HEK293 (cell line): ENCODE results near the gene STRADA.

Experiments
- PBX3 ChIP-seq: sonication (generic); formaldehyde crosslinking; IDR thresholded peaks from 2 replicates; pipeline ENCODE4 v1.8.1; 2022; ENCODE audit warnings: mild to moderate bottlenecking, moderate library complexity, missing genetic modification reagents
- SP3 ChIP-seq: fragments of 450-650 bp; formaldehyde crosslinking; IDR thresholded peaks from 2 replicates; pipeline ENCODE4 v1.5.1; 2016; ENCODE audit warnings: missing biosample characterization, missing genetic modification characterization
- ZBTB44 ChIP-seq: fragments of 450-650 bp; IDR thresholded peaks from 2 replicates; pipeline ENCODE4 v1.5.1; 2018; ENCODE audit warnings: missing biosample characterization, mild to moderate bottlenecking, missing genetic modification characterization
- ZBTB8A ChIP-seq: fragments of 450-650 bp; formaldehyde crosslinking; IDR thresholded peaks from 2 replicates; pipeline ENCODE4 v1.5.1; 2016; ENCODE audit warnings: missing biosample characterization, missing genetic modification characterization
- ZFP37 ChIP-seq: fragments of 450-650 bp; formaldehyde crosslinking; IDR thresholded peaks from 2 replicates; pipeline ENCODE4 v1.5.1; 2016; ENCODE audit warnings: missing biosample characterization, missing genetic modification characterization
- ZNF133 ChIP-seq: fragments of 450-650 bp; formaldehyde crosslinking; IDR thresholded peaks from 2 replicates; pipeline ENCODE4 v1.5.1; 2016; ENCODE audit warnings: missing biosample characterization, missing genetic modification characterization
- ZNF146 ChIP-seq: fragments of 450-650 bp; formaldehyde crosslinking; IDR thresholded peaks from 2 replicates; pipeline ENCODE4 v1.5.1; 2016; ENCODE audit warnings: missing biosample characterization, missing genetic modification characterization
- ZNF174 ChIP-seq: fragments of 450-650 bp; formaldehyde crosslinking; IDR thresholded peaks from 2 replicates; pipeline ENCODE4 v1.5.0; 2017; ENCODE audit warnings: missing biosample characterization, mild to moderate bottlenecking, missing genetic modification characterization
- ZNF23 ChIP-seq: fragments of 450-650 bp; formaldehyde crosslinking; IDR thresholded peaks from 2 replicates; pipeline ENCODE4 v1.5.1; 2016; ENCODE audit warnings: missing biosample characterization, missing genetic modification characterization, borderline replicate concordance
- ZNF274 ChIP-seq, 2 experiments: fragments of 200-500 bp in 1 of 2; fragments of 450-650 bp in 1 of 2; sonication (Bioruptor generic) in 1 of 2; formaldehyde crosslinking in 1 of 2; IDR thresholded peaks; 2 replicates each; pipeline versions ENCODE4 v1.5.1 to v1.6.1; 2014 to 2016; ENCODE audit warnings: borderline replicate concordance in 1 of 2, inconsistent platforms in 1 of 2, low read length in 1 of 2, missing biosample characterization in 1 of 2, missing genetic modification characterization in 1 of 2
- ZNF48 ChIP-seq: fragments of 450-650 bp; formaldehyde crosslinking; IDR thresholded peaks from 2 replicates; pipeline ENCODE4 v1.5.1; 2016; ENCODE audit warnings: missing biosample characterization, missing genetic modification characterization
- ZNF521 ChIP-seq: fragments of 450-650 bp; formaldehyde crosslinking; IDR thresholded peaks from 2 replicates; pipeline ENCODE4 v1.5.1; 2017; ENCODE audit warnings: missing biosample characterization, mild to moderate bottlenecking, missing genetic modification characterization
- ZNF692 ChIP-seq: fragments of 450-650 bp; formaldehyde crosslinking; IDR thresholded peaks from 2 replicates; pipeline ENCODE4 v1.5.1; 2016; ENCODE audit warnings: missing biosample characterization, missing genetic modification characterization
- TF ChIP-seq, protein P1 (sequence below): fragments of 450-650 bp; formaldehyde crosslinking; IDR thresholded peaks from 2 replicates; pipeline ENCODE4 v1.5.1; 2016; ENCODE audit warnings: missing biosample characterization, missing genetic modification characterization, borderline replicate concordance
- TF ChIP-seq, protein P2 (sequence below): fragments of 450-650 bp; formaldehyde crosslinking; IDR thresholded peaks from 2 replicates; pipeline ENCODE4 v1.5.1; 2016; ENCODE audit warnings: missing biosample characterization, missing genetic modification characterization
- TF ChIP-seq, protein P3 (sequence below): fragments of 450-650 bp; formaldehyde crosslinking; IDR thresholded peaks from 2 replicates; pipeline ENCODE4 v1.5.1; 2017; ENCODE audit warnings: missing biosample characterization, mild to moderate bottlenecking, missing genetic modification characterization, moderate library complexity

Gene STRADA

DNA sequence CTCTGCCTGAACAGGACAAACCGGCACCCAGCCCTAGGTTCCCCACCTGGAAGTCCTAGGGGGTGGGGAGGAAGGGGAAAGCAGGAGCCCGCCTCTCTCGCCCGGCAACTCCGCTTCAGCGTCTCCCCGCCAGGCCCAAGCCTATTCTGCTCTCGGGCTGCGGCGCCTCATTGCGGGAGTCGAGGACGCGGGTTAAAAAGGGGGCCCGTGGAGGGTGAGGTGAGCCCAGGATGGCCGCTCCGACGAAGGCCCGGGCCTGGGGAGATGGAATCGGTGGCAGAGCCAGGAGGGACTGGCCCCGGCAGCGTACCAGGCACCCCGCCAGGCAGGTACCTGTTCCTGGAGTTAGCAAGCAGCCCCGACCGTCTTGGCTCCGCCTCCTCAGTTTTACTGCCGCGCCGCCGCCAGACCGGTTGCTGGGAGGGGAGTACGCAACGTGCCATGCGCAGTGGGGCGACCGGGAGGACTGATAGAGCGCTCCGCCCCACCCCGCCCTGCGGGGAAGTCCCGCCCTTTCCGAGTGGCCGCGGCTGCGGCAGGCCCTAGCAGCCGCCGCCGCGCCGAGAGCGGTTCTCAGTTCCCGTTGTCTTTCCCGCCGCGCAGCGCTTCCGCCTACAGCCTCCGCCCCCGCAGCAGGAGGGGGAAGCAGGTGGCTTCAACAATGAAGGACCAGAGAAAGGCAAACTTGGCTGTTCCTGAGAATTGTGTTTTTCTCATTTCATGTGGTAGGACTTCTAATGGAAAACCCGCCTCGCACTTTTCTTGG is at the start of gene STRADA (continued):
- no peak for TF ChIP-seq ZNF274 (IDR thresholded peaks at IDR 0.05; ENCODE audit: low read length)
- no peak for TF ChIP-seq ZNF274 (tag by site-specific recombination; IDR thresholded peaks at IDR 0.05; ENCODE audit: borderline replicate concordance)
- TF ChIP-seq ZBTB44, result peak; percentile 79
- TF ChIP-seq, protein P1, sequence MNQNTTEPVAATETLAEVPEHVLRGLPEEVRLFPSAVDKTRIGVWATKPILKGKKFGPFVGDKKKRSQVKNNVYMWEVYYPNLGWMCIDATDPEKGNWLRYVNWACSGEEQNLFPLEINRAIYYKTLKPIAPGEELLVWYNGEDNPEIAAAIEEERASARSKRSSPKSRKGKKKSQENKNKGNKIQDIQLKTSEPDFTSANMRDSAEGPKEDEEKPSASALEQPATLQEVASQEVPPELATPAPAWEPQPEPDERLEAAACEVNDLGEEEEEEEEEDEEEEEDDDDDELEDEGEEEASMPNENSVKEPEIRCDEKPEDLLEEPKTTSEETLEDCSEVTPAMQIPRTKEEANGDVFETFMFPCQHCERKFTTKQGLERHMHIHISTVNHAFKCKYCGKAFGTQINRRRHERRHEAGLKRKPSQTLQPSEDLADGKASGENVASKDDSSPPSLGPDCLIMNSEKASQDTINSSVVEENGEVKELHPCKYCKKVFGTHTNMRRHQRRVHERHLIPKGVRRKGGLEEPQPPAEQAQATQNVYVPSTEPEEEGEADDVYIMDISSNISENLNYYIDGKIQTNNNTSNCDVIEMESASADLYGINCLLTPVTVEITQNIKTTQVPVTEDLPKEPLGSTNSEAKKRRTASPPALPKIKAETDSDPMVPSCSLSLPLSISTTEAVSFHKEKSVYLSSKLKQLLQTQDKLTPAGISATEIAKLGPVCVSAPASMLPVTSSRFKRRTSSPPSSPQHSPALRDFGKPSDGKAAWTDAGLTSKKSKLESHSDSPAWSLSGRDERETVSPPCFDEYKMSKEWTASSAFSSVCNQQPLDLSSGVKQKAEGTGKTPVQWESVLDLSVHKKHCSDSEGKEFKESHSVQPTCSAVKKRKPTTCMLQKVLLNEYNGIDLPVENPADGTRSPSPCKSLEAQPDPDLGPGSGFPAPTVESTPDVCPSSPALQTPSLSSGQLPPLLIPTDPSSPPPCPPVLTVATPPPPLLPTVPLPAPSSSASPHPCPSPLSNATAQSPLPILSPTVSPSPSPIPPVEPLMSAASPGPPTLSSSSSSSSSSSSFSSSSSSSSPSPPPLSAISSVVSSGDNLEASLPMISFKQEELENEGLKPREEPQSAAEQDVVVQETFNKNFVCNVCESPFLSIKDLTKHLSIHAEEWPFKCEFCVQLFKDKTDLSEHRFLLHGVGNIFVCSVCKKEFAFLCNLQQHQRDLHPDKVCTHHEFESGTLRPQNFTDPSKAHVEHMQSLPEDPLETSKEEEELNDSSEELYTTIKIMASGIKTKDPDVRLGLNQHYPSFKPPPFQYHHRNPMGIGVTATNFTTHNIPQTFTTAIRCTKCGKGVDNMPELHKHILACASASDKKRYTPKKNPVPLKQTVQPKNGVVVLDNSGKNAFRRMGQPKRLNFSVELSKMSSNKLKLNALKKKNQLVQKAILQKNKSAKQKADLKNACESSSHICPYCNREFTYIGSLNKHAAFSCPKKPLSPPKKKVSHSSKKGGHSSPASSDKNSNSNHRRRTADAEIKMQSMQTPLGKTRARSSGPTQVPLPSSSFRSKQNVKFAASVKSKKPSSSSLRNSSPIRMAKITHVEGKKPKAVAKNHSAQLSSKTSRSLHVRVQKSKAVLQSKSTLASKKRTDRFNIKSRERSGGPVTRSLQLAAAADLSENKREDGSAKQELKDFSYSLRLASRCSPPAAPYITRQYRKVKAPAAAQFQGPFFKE (tag by site-specific recombination), result no peak
- TF ChIP-seq ZNF48 (tag by site-specific recombination), result no peak
- no peak for TF ChIP-seq ZNF521 (tag by site-specific recombination)
- TF ChIP-seq ZNF692 (tag by site-specific recombination), result peak; percentile 49
- TF ChIP-seq ZNF174 (tag by site-specific recombination), result no peak
- peak; percentile 69; the same call in 1 of the 2 replicates for TF ChIP-seq PBX3 (CRISPR knock-in tag)
- peak; percentile 89 for TF ChIP-seq ZBTB8A (tag by site-specific recombination)
- peak; percentile 96 for TF ChIP-seq SP3 (tag by site-specific recombination)
- no peak; the same call in 1 of the 2 replicates for TF ChIP-seq ZNF133
- TF ChIP-seq, protein P2, sequence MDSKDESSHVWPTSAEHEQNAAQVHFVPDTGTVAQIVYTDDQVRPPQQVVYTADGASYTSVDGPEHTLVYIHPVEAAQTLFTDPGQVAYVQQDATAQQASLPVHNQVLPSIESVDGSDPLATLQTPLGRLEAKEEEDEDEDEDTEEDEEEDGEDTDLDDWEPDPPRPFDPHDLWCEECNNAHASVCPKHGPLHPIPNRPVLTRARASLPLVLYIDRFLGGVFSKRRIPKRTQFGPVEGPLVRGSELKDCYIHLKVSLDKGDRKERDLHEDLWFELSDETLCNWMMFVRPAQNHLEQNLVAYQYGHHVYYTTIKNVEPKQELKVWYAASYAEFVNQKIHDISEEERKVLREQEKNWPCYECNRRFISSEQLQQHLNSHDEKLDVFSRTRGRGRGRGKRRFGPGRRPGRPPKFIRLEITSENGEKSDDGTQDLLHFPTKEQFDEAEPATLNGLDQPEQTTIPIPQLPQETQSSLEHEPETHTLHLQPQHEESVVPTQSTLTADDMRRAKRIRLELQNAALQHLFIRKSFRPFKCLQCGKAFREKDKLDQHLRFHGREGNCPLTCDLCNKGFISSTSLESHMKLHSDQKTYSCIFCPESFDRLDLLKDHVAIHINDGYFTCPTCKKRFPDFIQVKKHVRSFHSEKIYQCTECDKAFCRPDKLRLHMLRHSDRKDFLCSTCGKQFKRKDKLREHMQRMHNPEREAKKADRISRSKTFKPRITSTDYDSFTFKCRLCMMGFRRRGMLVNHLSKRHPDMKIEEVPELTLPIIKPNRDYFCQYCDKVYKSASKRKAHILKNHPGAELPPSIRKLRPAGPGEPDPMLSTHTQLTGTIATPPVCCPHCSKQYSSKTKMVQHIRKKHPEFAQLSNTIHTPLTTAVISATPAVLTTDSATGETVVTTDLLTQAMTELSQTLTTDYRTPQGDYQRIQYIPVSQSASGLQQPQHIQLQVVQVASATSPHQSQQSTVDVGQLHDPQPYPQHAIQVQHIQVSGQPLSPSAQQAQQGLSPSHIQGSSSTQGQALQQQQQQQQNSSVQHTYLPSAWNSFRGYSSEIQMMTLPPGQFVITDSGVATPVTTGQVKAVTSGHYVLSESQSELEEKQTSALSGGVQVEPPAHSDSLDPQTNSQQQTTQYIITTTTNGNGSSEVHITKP, result peak; percentile 58
- TF ChIP-seq ZFP37 (tag by site-specific recombination), result peak; percentile 93
- TF ChIP-seq, protein P3, sequence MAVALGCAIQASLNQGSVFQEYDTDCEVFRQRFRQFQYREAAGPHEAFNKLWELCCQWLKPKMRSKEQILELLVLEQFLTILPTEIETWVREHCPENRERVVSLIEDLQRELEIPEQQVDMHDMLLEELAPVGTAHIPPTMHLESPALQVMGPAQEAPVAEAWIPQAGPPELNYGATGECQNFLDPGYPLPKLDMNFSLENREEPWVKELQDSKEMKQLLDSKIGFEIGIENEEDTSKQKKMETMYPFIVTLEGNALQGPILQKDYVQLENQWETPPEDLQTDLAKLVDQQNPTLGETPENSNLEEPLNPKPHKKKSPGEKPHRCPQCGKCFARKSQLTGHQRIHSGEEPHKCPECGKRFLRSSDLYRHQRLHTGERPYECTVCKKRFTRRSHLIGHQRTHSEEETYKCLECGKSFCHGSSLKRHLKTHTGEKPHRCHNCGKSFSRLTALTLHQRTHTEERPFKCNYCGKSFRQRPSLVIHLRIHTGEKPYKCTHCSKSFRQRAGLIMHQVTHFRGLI (tag by site-specific recombination), result 0 out of 2 replicates have a peak, but pooled peaks have one; percentile 7
- TF ChIP-seq ZNF23 (tag by site-specific recombination), result no peak
- TF ChIP-seq ZNF146, result peak; percentile 34; the same call in 1 of the 2 replicates
- TF ChIP-seq, all 188 proteins: peak for 80
